Measurements from ENCODE around the gene IER5. TPM values are rescaled to one million over a fixed set of nuclear protein-coding genes. Genes with fewer than 3 reads are reported as not detected.

Gene IER5
- total RNA-seq, 1 experiment from 2014 or later: 20.4 TPM

DNA sequence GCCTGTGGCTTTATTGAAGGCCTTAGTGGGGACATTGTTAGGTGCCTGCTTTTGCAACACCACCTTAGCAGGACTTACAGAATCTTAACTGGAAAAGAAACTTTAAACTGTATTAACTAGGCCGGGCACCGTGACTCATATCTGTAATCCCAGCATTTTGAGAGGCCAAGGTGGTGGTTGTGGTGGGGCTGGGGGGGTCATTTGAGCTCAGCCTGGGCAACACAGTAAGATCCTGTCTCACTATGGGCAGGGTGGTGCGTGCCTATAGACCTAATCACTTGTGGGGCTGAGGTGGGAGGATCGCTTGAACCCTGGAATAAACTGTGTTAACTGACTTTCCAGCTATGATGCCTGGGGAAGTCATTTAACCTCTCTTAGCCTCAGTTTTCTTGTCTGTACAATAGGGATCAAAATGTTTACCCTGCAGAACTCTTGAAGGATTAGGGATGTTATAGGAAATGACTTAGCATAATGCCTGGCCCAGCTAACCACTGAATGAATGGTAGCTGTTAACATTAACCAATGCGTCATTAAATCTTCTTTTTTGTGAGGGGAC, 39.5 kb downstream of the IER5 start:
- peak overlapping the region; percentile 51; the same call in 1 of the 2 replicates for H3K27ac ChIP-seq (ENCODE audit: low read length)
- no peaks in the 10 kb centered on the region for H3K36me3 ChIP-seq (ENCODE audit: control insufficient read depth, insufficient read depth, low read length)
- ATAC-seq: no peak
- intact Hi-C loops (cut with micrococcal nuclease; ENCODE audit: unreplicated experiment): no loop called here
- BruUV-seq (replicated peaks): no TSS peak
- no peaks in the 10 kb centered on the region for H3K9me3 ChIP-seq (ENCODE audit: control insufficient read depth, insufficient read depth, low read depth, low read length)
- H3K4me1 ChIP-seq (ENCODE audit: control insufficient read depth, insufficient read depth, low read length): peaks cover 34% of the 10 kb centered on the region
- CTCF ChIA-PET: interaction anchor here (1.2 kb wide), 1 partner anchor 14 kb away, joined by 3 read pairs; no protein-coding TSS in a partner anchor
- TF ChIP-seq SIN3A (IDR thresholded peaks at IDR 0.05; ENCODE audit: borderline replicate concordance, insufficient read depth, low read depth, low read length) (no peak), POLR2AphosphoS5 (IDR thresholded peaks at IDR 0.05; ENCODE audit: low read depth, low read length) (no peak), TCF7L2 (IDR thresholded peaks at IDR 0.05; ENCODE audit: low read depth, low read length) (no peak)
- TF ChIP-seq, protein P1, sequence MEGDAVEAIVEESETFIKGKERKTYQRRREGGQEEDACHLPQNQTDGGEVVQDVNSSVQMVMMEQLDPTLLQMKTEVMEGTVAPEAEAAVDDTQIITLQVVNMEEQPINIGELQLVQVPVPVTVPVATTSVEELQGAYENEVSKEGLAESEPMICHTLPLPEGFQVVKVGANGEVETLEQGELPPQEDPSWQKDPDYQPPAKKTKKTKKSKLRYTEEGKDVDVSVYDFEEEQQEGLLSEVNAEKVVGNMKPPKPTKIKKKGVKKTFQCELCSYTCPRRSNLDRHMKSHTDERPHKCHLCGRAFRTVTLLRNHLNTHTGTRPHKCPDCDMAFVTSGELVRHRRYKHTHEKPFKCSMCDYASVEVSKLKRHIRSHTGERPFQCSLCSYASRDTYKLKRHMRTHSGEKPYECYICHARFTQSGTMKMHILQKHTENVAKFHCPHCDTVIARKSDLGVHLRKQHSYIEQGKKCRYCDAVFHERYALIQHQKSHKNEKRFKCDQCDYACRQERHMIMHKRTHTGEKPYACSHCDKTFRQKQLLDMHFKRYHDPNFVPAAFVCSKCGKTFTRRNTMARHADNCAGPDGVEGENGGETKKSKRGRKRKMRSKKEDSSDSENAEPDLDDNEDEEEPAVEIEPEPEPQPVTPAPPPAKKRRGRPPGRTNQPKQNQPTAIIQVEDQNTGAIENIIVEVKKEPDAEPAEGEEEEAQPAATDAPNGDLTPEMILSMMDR (IDR thresholded peaks at IDR 0.05): no peak
- TF ChIP-seq, protein P2, sequence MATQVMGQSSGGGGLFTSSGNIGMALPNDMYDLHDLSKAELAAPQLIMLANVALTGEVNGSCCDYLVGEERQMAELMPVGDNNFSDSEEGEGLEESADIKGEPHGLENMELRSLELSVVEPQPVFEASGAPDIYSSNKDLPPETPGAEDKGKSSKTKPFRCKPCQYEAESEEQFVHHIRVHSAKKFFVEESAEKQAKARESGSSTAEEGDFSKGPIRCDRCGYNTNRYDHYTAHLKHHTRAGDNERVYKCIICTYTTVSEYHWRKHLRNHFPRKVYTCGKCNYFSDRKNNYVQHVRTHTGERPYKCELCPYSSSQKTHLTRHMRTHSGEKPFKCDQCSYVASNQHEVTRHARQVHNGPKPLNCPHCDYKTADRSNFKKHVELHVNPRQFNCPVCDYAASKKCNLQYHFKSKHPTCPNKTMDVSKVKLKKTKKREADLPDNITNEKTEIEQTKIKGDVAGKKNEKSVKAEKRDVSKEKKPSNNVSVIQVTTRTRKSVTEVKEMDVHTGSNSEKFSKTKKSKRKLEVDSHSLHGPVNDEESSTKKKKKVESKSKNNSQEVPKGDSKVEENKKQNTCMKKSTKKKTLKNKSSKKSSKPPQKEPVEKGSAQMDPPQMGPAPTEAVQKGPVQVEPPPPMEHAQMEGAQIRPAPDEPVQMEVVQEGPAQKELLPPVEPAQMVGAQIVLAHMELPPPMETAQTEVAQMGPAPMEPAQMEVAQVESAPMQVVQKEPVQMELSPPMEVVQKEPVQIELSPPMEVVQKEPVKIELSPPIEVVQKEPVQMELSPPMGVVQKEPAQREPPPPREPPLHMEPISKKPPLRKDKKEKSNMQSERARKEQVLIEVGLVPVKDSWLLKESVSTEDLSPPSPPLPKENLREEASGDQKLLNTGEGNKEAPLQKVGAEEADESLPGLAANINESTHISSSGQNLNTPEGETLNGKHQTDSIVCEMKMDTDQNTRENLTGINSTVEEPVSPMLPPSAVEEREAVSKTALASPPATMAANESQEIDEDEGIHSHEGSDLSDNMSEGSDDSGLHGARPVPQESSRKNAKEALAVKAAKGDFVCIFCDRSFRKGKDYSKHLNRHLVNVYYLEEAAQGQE (IDR thresholded peaks at IDR 0.05; ENCODE audit: insufficient read depth in 1 of 2, low read depth in 2 of 2, low read length in 1 of 2): no peak
- in situ Hi-C loops (cut with HindIII; ENCODE audit: low pct_unique_long_range_greater_than_20kb, low sequenced_read_pairs): no loop called here
- POLR2A ChIA-PET: interaction anchor here (0.6 to 0.7 kb wide), 3 partner anchors 70 to 207 kb away, joined by 3 to 7 read pairs (median 3); no protein-coding TSS in a partner anchor
- no peaks in the 10 kb centered on the region for H3K27me3 ChIP-seq (ENCODE audit: control insufficient read depth, insufficient read depth, low read length)
- H3K4me3 ChIP-seq (ENCODE audit: low read depth in 2 of 2, low read length in 2 of 2): no peak overlapping the region
- no peak for DNase-seq (ENCODE audit: low read depth, low spot score)

DNA sequence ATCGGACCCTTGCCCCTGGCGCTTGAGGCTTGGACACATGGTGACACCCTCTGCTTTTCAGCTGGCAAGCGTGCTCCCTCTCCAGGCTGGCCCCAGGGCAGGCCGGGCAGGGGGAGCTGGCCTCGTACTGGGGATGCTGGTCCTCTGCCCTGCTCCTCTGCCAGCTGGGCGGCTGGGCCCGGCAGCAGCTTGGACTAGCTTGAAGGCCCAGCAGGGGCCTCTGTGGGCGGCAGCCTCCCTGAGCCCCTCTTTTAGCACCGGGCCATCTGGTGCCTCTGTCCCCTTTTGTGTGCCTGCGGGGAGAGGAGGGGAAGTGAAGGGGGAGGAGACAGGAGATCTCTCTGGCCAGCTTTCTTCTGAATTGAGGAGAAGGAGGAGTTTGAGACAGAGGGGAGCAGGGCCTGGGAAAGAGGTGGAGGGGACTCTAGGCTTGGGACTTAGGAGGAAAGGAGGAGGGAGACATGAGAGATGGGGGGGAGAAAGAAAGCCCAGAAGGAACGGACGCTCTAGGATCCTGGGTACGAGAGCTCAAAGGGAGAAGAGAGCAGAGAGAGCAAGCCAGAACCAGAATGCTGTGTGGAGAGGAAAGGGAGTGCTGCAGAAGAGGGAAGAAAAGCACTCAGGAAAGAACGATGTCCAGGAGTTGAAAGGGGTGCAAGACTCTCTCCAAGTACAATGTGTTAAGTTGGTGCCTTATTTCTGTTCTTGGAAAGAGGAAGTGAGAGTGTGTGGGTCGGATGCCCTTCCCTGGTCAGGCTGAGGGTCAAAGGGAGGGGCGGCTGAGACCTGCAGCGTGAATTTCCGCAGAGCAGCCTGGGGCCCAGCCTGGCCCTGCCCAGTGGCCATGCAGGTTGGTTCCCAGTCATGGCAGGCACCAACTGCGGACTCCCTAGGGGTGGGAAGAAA, 40.3 kb downstream of the IER5 start:
- ChIA-PET CTCF (interaction anchor here (0.7 kb wide), 1 partner anchor 14 kb away, joined by 3 read pairs; no protein-coding TSS in a partner anchor), POLR2A (interaction anchor here (0.6 kb wide), 1 partner anchor 208 kb away, joined by 7 read pairs; no protein-coding TSS in a partner anchor)
- intact Hi-C loops (cut with micrococcal nuclease; ENCODE audit: unreplicated experiment): no loop called here
- Histone ChIP-seq H3K27ac (ENCODE audit: low read length) (peak overlapping the region; percentile 51; the same call in 1 of the 2 replicates), H3K36me3 (ENCODE audit: control insufficient read depth, insufficient read depth, low read length) (no peaks in the 10 kb centered on the region), H3K4me1 (ENCODE audit: control insufficient read depth, insufficient read depth, low read length) (peaks cover 38% of the 10 kb centered on the region), H3K9me3 (ENCODE audit: control insufficient read depth, insufficient read depth, low read depth, low read length) (no peaks in the 10 kb centered on the region), H3K27me3 (ENCODE audit: control insufficient read depth, insufficient read depth, low read length) (no peaks in the 10 kb centered on the region), H3K4me3 (ENCODE audit: low read depth in 2 of 2, low read length in 2 of 2) (no peak overlapping the region)
- in situ Hi-C loops (cut with HindIII; ENCODE audit: low pct_unique_long_range_greater_than_20kb, low sequenced_read_pairs): no loop called here
- DNase-seq (ENCODE audit: low read depth, low spot score) (no peak), ATAC-seq (peak; percentile 16; the same call in 1 of the 2 replicates)
- TF ChIP-seq, protein P1 (IDR thresholded peaks at IDR 0.05): no peak
- no peak for TF ChIP-seq SIN3A (IDR thresholded peaks at IDR 0.05; ENCODE audit: borderline replicate concordance, insufficient read depth, low read depth, low read length)
- TF ChIP-seq, protein P2 (IDR thresholded peaks at IDR 0.05; ENCODE audit: insufficient read depth in 1 of 2, low read depth in 2 of 2, low read length in 1 of 2): no peak
- TF ChIP-seq POLR2AphosphoS5 (IDR thresholded peaks at IDR 0.05; ENCODE audit: low read depth, low read length): no peak
- TF ChIP-seq TCF7L2 (IDR thresholded peaks at IDR 0.05; ENCODE audit: low read depth, low read length): no peak
- no TSS peak for BruUV-seq (replicated peaks)
